IgD-negative memory B cell (primary cell): ENCODE measurements around the gene ASPDH. TPM values are rescaled to one million over a fixed set of nuclear protein-coding genes. Genes with fewer than 3 reads are reported as not detected.

Source experiments
- H3K27ac Mint-ChIP-seq, 3 donors: one replicate each; pipeline ENCODE4 v1.8.0; 2020 to 2022; ENCODE audit warnings: mild to moderate bottlenecking in 3 of 3, mixed read lengths in 3 of 3, moderate library complexity in 1 of 3
- H3K27me3 Mint-ChIP-seq: one replicate; pipeline ENCODE4 v1.8.0; 2021; ENCODE audit warnings: mixed read lengths
- H3K36me3 Mint-ChIP-seq: one replicate; pipeline ENCODE4 v1.8.0; 2020; ENCODE audit warnings: mild to moderate bottlenecking, mixed read lengths
- H3K4me1 Mint-ChIP-seq, 3 donors: one replicate each; pipeline ENCODE4 v1.8.0; 2020 to 2022; ENCODE audit warnings: mixed read lengths in 3 of 3, mild to moderate bottlenecking in 1 of 3
- H3K4me3 Mint-ChIP-seq, 4 donors: one replicate each; pipeline ENCODE4 v1.8.0; 2020 to 2022; ENCODE audit warnings: mild to moderate bottlenecking in 4 of 4, mixed read lengths in 4 of 4, moderate library complexity in 3 of 4
- H3K9me3 Mint-ChIP-seq, 3 donors: one replicate each; pipeline ENCODE4 v1.8.0; 2020 to 2021; ENCODE audit warnings: mixed read lengths in 3 of 3, mild to moderate bottlenecking in 1 of 3
- polyA plus RNA-seq: library from polyadenylated mRNA; unstranded; fragments of 300-500 nt; fragmentation: Illumina TruSeq; gene quantifications from one replicate; pipeline ENCODE4 v1.2.3, GENCODE V29; 2021

Gene ASPDH
- polyA plus RNA-seq, 1 donor from 2014 or later, result not detected

- no peaks in the 10 kb centered on the region for H3K9me3 Mint-ChIP-seq
- peaks cover 0 to 2% (median 0%) of the 10 kb centered on the region in 3 donors for H3K4me1 Mint-ChIP-seq
- no peaks in the 10 kb centered on the region for H3K27me3 Mint-ChIP-seq
- no peak overlapping the region for H3K4me3 Mint-ChIP-seq
- H3K27ac Mint-ChIP-seq, result no peak overlapping the region
- no peaks in the 10 kb centered on the region for H3K36me3 Mint-ChIP-seq
Observed at GRCh38 chr19:50500060-50500752, 13.5 kb downstream of the ASPDH start.

GRCh38 chr19:50498219-50499056 is 15.3 kb downstream of the ASPDH start:
- H3K4me1 Mint-ChIP-seq, result peaks cover 0 to 2% (median 0%) of the 10 kb centered on the region in 3 donors
- H3K27me3 Mint-ChIP-seq, result no peaks in the 10 kb centered on the region
- no peaks in the 10 kb centered on the region for H3K9me3 Mint-ChIP-seq
- no peak overlapping the region for H3K4me3 Mint-ChIP-seq
- H3K36me3 Mint-ChIP-seq, result no peaks in the 10 kb centered on the region
- no peak overlapping the region for H3K27ac Mint-ChIP-seq

- Mint-ChIP-seq H3K27me3 (no peaks in the 10 kb centered on the region), H3K4me3 (no peak overlapping the region), H3K4me1 (peaks cover 0 to 4% (median 0%) of the 10 kb centered on the region in 3 donors), H3K36me3 (no peaks in the 10 kb centered on the region), H3K9me3 (no peaks in the 10 kb centered on the region), H3K27ac (no peak overlapping the region)
Observed at GRCh38 chr19:50497022-50497405, 16.7 kb downstream of the ASPDH start.

DNA sequence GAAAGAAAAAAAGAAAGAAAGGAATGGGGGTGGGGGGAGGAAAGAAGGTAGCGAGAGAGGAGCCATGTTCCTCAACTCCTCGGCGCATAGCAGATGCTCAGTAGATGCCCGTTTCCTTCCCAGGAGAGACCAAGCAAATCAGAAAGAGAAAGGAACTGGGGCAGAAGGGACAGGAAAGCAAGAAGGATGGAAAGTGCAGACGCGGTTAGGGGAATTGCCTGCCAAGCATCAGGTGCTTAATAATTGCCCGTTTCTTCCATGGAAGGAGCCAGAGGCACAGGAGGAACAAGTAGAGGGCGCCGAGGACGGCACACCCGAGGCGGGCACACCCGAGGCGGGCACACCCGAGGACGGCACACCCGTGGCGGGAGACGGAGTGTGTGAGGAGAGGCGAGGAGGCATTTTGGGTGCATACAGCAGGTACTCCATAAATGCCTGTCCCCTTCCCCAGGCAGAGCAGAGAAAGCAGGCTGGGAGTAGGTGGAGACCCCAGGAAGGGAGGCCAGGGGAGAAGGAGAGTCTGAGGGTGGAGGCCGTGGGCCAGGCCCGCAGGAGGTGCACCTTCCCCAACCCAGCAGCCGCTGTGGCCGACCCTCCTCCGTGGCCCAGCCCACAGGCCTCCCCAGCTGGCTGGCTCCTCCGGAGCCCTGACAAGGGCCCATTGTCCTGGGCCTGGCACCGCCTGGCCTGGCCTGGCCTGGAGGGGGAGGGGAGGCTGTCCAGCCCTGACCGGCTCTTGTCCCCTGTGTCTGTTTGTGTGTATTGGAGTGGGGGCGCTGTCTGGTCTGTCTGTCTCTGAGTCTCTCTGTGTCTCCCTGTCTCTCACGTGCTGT is 17.3 kb downstream of the ASPDH start:
- no peaks in the 10 kb centered on the region for H3K36me3 Mint-ChIP-seq
- no peak overlapping the region for H3K4me3 Mint-ChIP-seq
- no peaks in the 10 kb centered on the region for H3K9me3 Mint-ChIP-seq
- H3K27me3 Mint-ChIP-seq, result no peaks in the 10 kb centered on the region
- H3K4me1 Mint-ChIP-seq, result peaks cover 0 to 10% (median 6%) of the 10 kb centered on the region in 3 donors
- no peak overlapping the region for H3K27ac Mint-ChIP-seq

DNA sequence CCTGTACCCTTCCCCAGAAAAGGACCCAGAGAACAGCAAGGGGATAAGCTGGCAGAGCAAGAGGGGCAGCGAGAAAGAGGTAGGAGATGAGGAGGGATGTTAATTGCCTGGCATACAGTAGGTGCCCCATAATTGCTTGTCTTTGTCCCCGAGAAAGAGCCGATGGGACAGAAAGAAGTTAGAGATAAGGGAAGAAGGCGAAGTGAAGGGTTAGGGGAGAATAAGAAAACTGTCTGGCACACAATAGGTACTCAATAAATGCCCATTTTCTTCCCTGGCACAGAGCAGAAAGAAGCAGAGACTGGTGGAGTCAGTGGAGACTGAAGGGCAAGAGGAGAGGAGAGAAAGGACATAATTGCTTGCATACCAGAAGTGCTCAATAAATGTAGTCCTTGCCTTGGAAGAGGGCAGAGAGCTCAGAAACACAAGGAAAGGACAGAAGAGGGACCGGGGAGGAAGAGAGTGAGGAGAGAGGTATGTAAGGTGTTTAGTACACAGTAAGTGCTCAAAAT is 18.6 kb downstream of the ASPDH start:
- Mint-ChIP-seq H3K9me3 (no peaks in the 10 kb centered on the region), H3K27ac (no peak overlapping the region), H3K4me1 (peaks cover 0 to 11% (median 7%) of the 10 kb centered on the region in 3 donors), H3K36me3 (peaks cover 3% of the 10 kb centered on the region), H3K27me3 (no peaks in the 10 kb centered on the region), H3K4me3 (no peak overlapping the region)

- Mint-ChIP-seq H3K27me3 (no peaks in the 10 kb centered on the region), H3K36me3 (peaks cover 3% of the 10 kb centered on the region), H3K27ac (no peak overlapping the region), H3K4me3 (peak overlapping the region in 1 of 4 donors; percentile 17), H3K9me3 (no peaks in the 10 kb centered on the region), H3K4me1 (peaks cover 0 to 11% (median 7%) of the 10 kb centered on the region in 3 donors)
Observed at GRCh38 chr19:50494186-50495019, 19.3 kb downstream of the ASPDH start.

GRCh38 chr19:50493171-50493570 is 20.5 kb downstream of the ASPDH start:
- no peak overlapping the region for H3K4me3 Mint-ChIP-seq
- H3K9me3 Mint-ChIP-seq, result no peaks in the 10 kb centered on the region

GRCh38 chr19:50492303-50493052 is 21.2 kb downstream of the ASPDH start:
- peak overlapping the region in 1 of 3 donors; percentile 35 for H3K27ac Mint-ChIP-seq
- no peaks in the 10 kb centered on the region for H3K27me3 Mint-ChIP-seq
- H3K36me3 Mint-ChIP-seq, result peaks cover 3% of the 10 kb centered on the region
- H3K9me3 Mint-ChIP-seq, result no peaks in the 10 kb centered on the region
- H3K4me3 Mint-ChIP-seq, result peak overlapping the region in 1 of 4 donors; percentile 60
- peaks cover 0 to 13% (median 7%) of the 10 kb centered on the region in 3 donors for H3K4me1 Mint-ChIP-seq

More at GRCh38 chr19:50493171-50493570, 20.5 kb downstream of the ASPDH start:
- H3K27ac Mint-ChIP-seq, result no peak overlapping the region
- H3K36me3 Mint-ChIP-seq, result peaks cover 3% of the 10 kb centered on the region
- no peaks in the 10 kb centered on the region for H3K27me3 Mint-ChIP-seq
- peaks cover 0 to 13% (median 7%) of the 10 kb centered on the region in 3 donors for H3K4me1 Mint-ChIP-seq

GRCh38 chr19:50490991-50491472 is 22.7 kb downstream of the ASPDH start:
- Mint-ChIP-seq H3K4me3 (no peak overlapping the region), H3K27ac (no peak overlapping the region), H3K4me1 (peaks cover 0 to 13% (median 7%) of the 10 kb centered on the region in 3 donors), H3K36me3 (peaks cover 3% of the 10 kb centered on the region), H3K9me3 (no peaks in the 10 kb centered on the region), H3K27me3 (no peaks in the 10 kb centered on the region)

- no peaks in the 10 kb centered on the region for H3K9me3 Mint-ChIP-seq
- no peaks in the 10 kb centered on the region for H3K27me3 Mint-ChIP-seq
- H3K4me3 Mint-ChIP-seq, result no peak overlapping the region
- peak overlapping the region in 1 of 3 donors; percentile 71 for H3K27ac Mint-ChIP-seq
- peaks cover 3% of the 10 kb centered on the region for H3K36me3 Mint-ChIP-seq
- H3K4me1 Mint-ChIP-seq, result peaks cover 0 to 13% (median 7%) of the 10 kb centered on the region in 3 donors
Observed at GRCh38 chr19:50490411-50490811, 23.3 kb downstream of the ASPDH start.

- H3K9me3 Mint-ChIP-seq, result no peaks in the 10 kb centered on the region
- no peak overlapping the region for H3K4me3 Mint-ChIP-seq
- no peaks in the 10 kb centered on the region for H3K27me3 Mint-ChIP-seq
- peaks cover 3% of the 10 kb centered on the region for H3K36me3 Mint-ChIP-seq
- peaks cover 0 to 13% (median 7%) of the 10 kb centered on the region in 3 donors for H3K4me1 Mint-ChIP-seq
- H3K27ac Mint-ChIP-seq, result no peak overlapping the region
Observed at GRCh38 chr19:50489461-50490011, 24.2 kb downstream of the ASPDH start.

DNA sequence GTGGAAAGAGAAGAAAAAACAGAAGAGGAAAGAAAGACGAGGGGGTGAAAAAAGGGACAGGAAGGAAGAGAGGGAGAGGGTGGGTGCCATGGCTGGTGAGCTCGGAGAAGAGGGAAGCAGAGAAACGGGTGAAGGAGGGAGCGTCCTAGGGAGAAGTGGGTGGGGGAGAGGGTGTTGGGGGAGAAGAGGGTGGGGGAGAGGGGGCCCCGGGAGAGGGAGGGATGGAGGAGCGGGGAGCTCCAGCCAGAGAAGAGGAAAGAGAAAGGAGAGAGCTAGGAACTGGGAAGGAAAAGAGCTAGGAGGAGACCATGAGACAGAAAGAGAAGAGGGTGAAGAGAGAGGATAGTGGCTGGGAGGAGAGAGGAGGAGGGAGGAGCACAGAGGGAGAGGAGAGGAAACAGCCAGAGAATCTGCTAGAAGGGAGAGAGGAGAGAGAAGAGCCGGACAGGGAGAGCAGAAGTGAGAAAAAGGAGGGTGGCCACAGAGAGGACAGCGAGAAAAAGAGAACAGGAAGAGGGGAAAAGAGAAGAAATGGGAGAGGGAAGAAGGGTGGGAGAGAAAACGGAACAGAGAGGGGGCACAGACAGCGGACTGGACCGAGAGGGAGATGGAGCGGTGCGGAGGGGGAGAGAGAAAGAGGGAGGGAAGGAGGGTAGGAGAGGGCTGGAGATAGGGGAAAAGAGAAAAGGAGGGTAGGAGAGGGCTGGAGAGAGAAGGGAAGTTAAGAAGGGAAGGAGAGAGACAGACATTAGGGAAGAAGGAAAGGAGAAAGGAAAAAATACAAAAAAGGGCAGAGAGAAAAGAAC is 25.1 kb downstream of the ASPDH start:
- H3K9me3 Mint-ChIP-seq, result no peaks in the 10 kb centered on the region
- H3K36me3 Mint-ChIP-seq, result peaks cover 3% of the 10 kb centered on the region
- no peaks in the 10 kb centered on the region for H3K27me3 Mint-ChIP-seq
- peak overlapping the region in 1 of 4 donors; percentile 83 for H3K4me3 Mint-ChIP-seq
- peaks cover 0 to 13% (median 7%) of the 10 kb centered on the region in 3 donors for H3K4me1 Mint-ChIP-seq
- H3K27ac Mint-ChIP-seq, result peak overlapping the region in 1 of 3 donors; percentile 85
